NT2/D1 (cell line): ENCODE results near the gene DGKH.

Experiments used
- SUZ12 ChIP-seq: IDR thresholded peaks from 2 replicates; pipeline ENCODE4 v1.6.1; 2011; ENCODE audit not compliant: insufficient read length, insufficient read depth; ENCODE audit errors: extremely low read depth
- YY1 ChIP-seq: IDR thresholded peaks from 2 replicates; pipeline ENCODE4 v1.6.1; 2011; ENCODE audit not compliant: insufficient read length, insufficient read depth

- TF ChIP-seq SUZ12 (no peak), YY1 (no peak)
Measured at GRCh38 chr13:42211704-42212464, 163.4 kb downstream of the DGKH start.
